Esophagus muscularis mucosa (tissue), 4 donors: ENCODE data around the gene PTPRQ.

Source experiments
- CTCF ChIP-seq, 3 experiments: fragments of 200-600 bp in 2 of 3; fragments of 450-650 bp in 1 of 3; sonication (generic) in 2 of 3; IDR thresholded peaks; one replicate each; pipeline ENCODE4 v1.5.1; 2017 to 2019; ENCODE audit warnings: antibody characterized with exemption in 3 of 3, mild to moderate bottlenecking in 2 of 3, moderate library complexity in 1 of 3
- EP300 ChIP-seq: sonication (generic); formaldehyde crosslinking; IDR thresholded peaks from one replicate; pipeline ENCODE4 v1.6.1; 2017; ENCODE audit warnings: antibody characterized with exemption
- POLR2A ChIP-seq: fragments of 450-650 bp; IDR thresholded peaks from one replicate; pipeline ENCODE4 v1.6.1; 2017; ENCODE audit warnings: antibody characterized with exemption, moderate library complexity, mild to moderate bottlenecking, low read depth
- POLR2AphosphoS5 ChIP-seq, 2 donors: sonication (generic); formaldehyde crosslinking; IDR thresholded peaks; one replicate each; pipeline ENCODE4 v1.6.1; 2017; ENCODE audit warnings: antibody characterized with exemption in 2 of 2

DNA sequence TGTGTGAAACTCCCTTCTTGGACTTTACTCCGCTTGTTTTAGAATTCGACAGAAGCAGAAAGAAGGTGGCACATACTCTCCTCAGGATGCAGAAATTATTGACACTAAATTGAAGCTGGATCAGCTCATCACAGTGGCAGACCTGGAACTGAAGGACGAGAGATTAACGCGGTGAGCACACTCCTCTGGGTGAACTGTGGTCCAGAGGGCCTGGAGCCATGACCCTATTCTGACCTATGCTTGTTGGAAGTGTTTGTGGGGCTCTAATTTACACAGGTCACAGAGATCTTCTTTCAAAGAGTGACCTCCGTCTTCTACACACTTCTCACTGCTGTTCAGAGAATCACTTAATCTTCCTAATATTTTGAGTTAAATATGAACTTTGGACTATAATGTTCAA is 190.9 kb downstream of the PTPRQ start:
- TF ChIP-seq CTCF (IDR thresholded peaks at IDR 0.05) (no peak), EP300 (no peak), POLR2AphosphoS5 (IDR thresholded peaks at IDR 0.05) (no peak), POLR2A (no peak)
